ENCODE results near the gene LDLRAP1.

LDLRAP1 gene

GRCh38 chr1:25544243-25544764 lies 898 bp downstream of the LDLRAP1 start:
- no peak for DNase-seq (ENCODE audit: low read depth in 2 of 2)

GRCh38 chr1:25544819-25545218 lies 1.4 kb downstream of the LDLRAP1 start:
- DNase-seq (ENCODE audit: low read depth in 2 of 2) = no peak

DNA sequence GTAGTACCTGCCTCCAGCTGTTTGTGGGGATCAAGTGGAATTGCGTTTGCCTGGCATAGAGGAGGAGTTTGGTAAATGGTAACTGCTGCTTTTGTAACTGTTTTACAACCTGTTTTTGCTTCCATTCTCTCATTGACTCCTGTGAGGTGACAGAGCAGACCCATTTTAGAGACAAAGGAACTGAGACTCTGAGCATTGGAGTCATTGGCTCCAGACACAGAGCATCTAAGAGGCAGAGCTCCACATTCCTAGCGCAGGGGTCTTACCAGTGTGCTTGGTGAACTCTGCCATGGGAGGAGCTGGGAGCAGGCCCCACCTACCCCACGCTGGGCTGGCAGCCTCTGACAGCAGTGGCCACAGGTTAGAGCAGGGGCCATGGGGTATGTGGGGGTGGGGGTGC lies 2.4 kb downstream of the LDLRAP1 start:
- DNase-seq (ENCODE audit: low read depth in 2 of 2) = no peak

DNA sequence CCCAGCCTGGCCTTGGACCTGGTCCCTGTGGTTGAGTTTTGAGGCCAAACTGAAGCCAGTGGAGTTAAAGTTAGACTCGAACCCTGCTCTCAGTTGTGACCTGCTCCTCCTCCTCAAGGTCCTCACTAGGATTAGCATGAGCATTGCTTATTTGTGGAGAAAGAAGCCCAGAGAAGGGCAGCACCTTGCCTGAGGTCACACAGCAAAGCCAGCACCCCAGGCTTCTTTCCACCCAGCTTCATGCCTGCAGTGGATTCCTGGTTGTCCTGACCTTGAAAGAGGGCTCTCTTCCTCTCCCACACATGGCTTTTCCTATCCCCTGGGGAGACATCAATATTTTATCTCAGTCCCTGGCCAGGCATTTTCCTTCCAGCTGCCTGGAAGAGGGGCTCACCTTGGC lies 2.8 kb downstream of the LDLRAP1 start:
- no peak for DNase-seq (ENCODE audit: low read depth in 2 of 2)

GRCh38 chr1:25548601-25549000 lies 5.2 kb downstream of the LDLRAP1 start:
- no peak for DNase-seq (ENCODE audit: low read depth in 2 of 2)

DNA sequence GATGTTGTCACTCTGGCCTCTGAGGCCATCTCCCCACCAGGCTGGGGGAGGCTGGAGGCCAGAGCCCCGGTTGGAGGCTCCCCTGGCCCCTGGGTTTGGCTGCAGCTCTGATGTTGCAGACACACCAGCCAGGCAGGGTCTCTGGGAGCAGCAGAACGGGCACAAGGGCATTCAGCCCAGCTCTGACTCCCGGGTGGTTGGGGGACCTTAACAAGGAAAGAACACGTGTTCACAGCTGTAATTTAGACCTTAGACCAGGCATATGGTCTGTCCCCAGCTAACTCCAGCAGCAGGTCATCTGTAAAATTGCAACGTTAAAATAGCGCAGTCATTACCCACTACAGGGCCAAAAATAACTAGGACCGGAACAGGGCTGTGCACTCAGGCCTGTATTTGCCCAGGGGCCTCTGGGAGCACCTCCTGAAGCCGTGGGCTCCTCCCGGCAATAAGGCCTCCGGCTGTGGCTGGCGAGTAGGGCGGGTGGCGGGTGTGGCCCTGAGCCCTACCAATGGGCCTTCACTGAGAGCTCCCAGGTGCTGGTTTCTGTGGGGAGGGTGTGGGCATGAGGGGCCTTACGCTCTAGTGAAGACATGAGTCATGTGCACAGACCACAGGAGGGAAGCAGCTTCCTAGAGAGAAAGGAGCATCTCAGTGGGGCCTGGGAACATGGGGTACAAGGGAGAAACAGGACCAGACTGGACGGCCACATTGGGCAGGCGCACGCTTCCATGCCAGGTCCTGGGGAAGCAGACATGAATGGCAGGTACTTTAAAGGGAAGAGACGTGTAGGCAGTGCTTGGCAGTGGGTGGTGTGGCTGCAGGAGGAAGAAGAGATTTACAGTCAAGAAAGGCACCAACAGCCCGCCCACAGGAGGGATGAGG lies 6.1 kb downstream of the LDLRAP1 start:
- DNase-seq (ENCODE audit: low read depth in 2 of 2) = peak in 1 of 2 donors; percentile 63

DNA sequence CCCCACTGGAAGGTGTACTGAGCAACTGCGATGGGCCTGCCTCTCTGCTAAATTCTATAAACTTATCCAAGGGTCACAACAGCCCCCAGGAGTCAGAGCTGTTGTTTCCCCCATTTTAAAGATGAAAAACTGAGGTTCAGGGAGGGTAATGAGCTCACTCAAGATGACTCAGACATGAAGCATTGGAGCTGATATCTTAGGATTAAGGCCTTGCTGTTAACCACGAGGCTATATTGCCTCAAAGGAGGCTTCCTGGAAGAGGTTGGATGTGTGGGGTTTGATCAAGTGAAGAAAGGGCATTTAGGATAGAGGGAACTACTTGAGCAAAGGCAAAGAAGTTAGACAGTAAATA lies 6.7 kb downstream of the LDLRAP1 start:
- no peak for DNase-seq (ENCODE audit: low read depth in 2 of 2)

GRCh38 chr1:25550683-25551310 lies 7.4 kb downstream of the LDLRAP1 start:
- no peak for DNase-seq (ENCODE audit: low read depth in 2 of 2)

DNA sequence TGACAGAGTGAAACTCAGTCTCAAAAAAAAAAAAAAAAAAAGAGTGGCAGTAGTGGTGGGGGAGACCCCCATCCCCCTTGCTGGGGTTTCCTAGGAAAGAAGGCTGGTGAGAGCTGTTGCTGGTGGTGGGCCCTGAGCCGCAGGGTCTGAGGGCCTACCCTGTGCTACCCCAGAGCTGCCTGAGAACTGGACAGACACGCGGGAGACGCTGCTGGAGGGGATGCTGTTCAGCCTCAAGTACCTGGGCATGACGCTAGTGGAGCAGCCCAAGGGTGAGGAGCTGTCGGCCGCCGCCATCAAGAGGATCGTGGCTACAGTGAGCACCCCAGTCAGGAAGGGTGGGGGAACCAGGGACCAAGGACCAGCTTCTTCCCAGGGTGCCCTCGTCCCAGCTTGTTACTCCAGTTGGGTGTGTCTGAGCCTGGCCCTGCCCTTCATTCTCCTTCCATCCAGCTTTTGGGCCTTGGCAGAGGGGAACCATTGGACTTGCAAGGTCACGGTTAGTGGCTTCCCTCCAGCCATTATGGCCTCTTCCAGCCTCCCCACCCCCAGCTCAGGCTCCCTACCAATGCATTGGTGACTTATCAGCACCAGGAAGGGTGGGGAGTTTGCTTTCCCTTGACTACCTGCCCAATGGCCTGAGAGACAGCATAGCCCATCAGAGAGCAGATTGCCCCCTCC lies 10.5 kb downstream of the LDLRAP1 start:
- no peak for DNase-seq (ENCODE audit: low read depth in 2 of 2)

GRCh38 chr1:25554430-25554780 lies 11.0 kb downstream of the LDLRAP1 start:
- no peak for DNase-seq (ENCODE audit: low read depth in 2 of 2)

GRCh38 chr1:25554886-25555752 lies 11.7 kb downstream of the LDLRAP1 start:
- no peak for DNase-seq (ENCODE audit: low read depth in 2 of 2)

- DNase-seq (ENCODE audit: low read depth in 2 of 2) = no peak
Measured at GRCh38 chr1:25555753-25556092, 12.3 kb downstream of the LDLRAP1 start.

DNA sequence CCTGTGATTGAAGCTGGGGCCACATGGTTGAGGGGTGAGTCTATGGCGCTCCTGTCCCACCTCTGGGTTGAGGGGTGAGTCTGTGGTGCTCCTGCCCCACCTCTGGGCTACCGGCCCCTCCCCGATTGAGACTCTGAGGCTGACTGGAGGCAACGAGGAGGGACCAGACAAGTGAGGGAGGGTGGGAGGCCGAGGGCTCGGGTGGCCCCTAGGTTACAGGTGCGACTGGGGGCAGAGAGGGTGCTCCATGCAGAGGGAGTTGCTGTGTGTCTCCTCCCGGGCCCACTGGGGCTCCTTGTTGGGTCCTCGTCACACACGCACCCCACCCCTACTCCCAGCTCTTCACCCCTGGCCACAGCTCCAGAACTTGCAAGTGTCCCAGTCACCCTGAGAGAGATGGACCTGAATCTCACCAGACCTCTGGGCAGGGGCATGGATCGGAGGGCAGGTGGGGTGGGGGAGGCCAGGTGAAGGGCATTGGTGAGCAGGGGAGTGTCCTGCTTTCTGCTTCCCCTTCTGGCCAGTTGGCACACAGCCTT lies 12.8 kb downstream of the LDLRAP1 start:
- DNase-seq (ENCODE audit: low read depth in 2 of 2) = no peak

DNA sequence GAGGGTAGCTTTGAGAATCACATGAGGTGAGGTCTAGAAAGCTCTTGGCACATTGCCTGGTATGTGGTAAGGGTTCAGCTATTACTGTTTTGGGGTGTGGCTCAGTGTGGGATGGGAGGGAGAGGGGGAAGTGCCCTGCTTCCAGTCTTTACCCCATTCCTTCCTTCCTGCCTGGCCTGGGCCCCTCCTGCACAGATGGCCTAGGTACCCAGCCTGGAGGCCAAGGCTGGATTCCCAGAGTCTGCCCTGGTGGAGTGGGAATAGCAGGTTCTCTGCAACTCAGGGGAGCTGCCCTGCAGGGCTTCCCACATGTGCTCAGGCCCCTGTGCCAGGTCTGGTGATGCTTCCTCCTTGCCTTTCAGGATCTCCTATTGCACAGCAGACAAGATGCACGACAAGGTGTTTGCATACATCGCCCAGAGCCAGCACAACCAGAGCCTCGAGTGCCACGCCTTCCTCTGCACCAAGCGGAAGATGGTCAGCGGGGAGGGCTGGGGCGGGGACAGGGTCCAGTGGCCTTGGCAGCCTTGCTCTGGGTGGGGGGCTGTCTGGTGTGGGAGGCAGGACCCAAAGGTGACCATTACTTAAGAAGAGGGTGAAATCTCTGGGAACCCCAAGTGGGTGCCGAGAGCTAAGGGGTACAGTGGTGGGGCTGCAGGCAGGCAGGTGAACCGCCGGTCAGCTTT lies 13.5 kb downstream of the LDLRAP1 start:
- DNase-seq (ENCODE audit: low read depth in 2 of 2) = no peak

- DNase-seq (ENCODE audit: low read depth in 2 of 2) = no peak
Measured at GRCh38 chr1:25557543-25557942, 14.1 kb downstream of the LDLRAP1 start.

DNA sequence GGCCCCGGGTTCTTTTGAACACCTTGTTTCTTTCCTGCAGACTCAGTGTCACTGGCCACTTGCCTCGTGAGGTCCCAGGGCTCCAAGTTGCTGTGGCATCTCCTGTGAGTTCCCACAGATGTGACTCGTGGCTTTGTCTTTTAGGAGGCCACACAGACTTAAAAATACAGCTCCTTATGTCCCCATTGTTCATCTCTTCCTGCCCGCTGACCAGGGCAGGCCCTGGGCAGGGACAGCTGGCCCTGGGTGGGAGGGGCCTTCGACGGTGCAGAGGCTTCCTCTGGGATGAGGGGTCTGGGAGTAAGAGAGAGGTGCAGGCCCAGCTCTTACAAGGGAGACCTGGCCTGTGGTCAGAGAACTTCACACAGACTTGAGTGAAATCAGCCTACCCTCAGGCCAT lies 15.6 kb downstream of the LDLRAP1 start:
- DNase-seq (ENCODE audit: low read depth in 2 of 2) = no peak

DNA sequence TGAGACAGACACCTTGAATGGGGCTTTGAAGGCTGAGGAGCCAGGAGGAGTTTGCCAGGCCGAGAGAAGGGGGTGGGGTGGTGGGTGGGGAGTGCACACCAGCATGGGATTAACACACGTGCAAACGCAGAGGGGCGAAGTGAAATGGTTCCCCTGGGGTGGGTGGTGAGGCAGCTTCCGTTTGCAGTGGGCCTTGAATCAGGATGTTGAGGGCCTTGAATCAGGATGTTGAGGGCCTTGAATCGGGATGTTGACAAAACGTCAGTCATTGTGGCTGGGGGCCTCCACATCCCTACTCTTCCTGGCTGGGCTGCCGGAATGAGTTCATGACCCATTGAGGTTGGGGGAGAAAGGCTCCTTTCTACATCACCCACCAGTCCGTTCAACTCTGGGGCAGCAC lies 16.6 kb downstream of the LDLRAP1 start:
- no peak for DNase-seq (ENCODE audit: low read depth in 2 of 2)

- no peak for DNase-seq (ENCODE audit: low read depth in 2 of 2)
Measured at GRCh38 chr1:25560788-25561187, 17.4 kb downstream of the LDLRAP1 start.

GRCh38 chr1:25561421-25562100 lies 18.2 kb downstream of the LDLRAP1 start:
- DNase-seq (ENCODE audit: low read depth in 2 of 2) = no peak
